DMS 273 (cell line): ENCODE data around the gene BACE2.

Experiments
- DNase-seq: peaks from one replicate; lab custom pipeline; 2025; ENCODE audit not compliant: unreplicated experiment; lab: John Stamatoyannopoulos, UW

The BACE2 gene

DNA sequence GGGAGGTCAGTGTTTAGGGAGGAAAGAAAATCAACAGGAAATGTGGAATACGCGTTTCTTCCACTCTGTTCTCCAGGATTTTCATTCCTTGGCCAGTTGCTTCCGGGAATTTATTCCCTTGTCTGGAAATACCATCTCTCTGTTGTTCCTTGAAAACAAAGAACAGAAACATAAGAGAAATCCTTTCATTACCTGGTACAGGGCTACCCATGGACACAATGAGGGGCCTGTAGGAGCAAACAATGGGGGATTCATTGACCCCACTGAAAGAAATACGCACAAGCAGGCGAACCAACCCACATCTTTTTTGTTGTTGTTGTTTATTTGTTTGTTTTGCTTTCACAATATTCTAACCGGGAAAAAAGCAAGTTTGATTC, 20.0 kb upstream of the BACE2 start:
- no peak for DNase-seq

DNA sequence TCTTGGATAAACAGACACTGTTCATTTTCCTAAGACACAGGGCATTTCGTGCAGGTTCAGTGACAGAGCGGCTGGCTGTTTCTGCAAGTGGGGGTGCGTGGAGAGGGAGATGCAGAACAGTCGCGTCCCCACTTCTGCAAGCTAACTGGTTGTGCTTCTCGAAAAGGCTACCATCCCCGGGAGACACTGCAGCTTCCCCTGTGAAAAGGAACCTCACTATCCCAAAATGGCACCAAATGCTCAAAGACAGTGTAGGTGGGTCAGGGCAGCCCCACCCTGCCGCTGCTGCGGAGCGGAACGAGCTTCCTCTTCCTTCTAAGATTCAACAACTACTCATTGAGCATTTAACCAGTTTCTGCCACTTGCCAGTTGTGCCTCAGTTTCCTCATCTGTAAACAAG, 19.2 kb upstream of the BACE2 start:
- no peak for DNase-seq

DNA sequence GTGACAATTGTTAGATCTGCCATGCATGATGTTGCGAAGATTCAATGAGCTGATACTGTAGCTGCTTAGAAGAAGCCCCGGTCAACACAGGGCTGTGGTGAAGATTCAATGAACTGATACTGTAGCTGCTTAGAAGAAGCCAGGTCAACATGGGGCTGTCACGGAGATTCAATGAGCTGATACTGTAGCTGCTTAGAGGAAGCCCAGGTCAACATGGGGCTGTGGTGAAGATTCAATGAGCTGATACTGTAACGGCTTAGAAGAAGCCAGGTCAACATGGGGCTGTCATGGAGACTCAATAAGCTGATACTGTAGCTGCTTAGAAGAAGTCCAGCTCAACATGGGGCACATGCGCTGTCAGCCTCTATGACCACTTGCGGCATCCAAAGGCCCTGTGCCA, 18.8 kb upstream of the BACE2 start:
- no peak for DNase-seq

DNA sequence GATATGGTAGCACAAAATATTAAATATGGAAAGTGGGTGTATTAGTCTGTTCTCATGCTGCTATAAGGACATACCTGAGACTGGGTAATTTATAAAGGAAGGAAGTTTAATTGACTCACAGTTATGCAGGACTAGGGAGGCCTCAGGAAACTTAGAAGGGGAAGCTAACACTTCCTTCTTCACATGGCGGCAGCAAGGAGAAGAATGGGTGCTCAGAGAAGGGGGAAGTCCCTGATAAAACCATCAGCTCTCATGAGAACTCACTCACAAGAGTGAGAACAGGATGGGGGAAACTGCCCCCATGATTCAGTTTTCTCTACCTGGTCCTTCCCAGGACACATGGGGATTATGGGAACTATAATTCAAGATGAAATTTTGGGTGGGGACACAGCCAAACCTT, 15.8 kb upstream of the BACE2 start:
- DNase-seq: no peak

DNA sequence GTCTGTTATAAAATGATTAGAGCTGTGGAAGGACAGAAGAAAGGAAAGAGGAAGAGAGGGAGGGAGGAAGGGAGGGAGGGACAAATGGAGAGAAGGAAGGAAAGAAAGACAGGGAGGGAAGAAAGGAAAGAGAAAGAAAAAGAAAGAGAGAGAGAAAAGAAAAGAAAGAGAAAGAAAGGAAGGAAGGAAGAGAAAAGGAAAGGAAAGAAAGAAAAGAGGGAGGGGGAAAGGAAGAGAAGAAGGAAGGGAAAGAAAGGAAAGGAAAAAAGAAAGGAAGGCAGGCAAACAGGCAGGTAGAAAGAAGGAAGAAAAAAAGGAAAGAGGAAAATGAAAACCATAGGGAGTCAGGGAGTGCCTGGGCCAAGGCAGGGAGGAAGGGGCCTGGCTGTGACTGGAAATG, 14.5 kb upstream of the BACE2 start:
- no peak for DNase-seq

DNA sequence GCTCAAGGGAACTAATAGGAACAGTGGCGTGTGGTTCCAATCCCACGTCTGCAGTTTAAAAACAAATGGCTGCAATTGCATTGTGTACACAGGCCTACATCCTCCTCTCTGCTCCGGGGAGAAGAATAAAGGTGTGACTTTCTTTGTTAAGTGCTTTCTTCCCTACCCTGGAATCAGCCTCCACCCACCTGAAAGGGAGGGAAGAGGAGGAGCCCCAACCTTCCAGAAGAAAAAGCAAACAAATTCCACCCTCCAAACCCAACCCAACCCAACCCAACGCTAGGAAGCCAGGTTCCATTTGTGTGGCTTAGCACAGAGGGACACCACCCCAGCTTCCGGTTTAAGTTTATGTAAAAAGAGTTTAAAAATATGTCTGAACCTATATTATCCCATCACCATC, 11.8 kb upstream of the BACE2 start:
- DNase-seq: no peak

DNA sequence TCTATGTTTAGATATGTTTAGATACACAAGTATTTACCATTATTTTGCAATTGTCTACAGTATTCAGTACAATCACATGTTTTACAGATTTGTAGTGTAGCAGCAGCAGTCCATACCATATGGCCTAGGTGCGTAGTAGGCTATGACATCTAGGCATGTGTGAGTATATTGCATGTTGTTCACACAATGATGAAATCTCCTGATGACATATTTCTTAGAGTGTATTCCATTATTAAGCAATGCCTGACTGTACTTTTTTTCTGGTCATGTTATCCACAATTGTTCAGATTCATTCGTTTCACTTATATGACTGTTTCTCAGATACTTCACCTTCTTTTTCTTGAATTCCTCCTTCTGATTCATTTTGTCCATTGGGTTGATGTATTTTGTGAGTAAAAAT, 9.9 kb upstream of the BACE2 start:
- no peak for DNase-seq

DNA sequence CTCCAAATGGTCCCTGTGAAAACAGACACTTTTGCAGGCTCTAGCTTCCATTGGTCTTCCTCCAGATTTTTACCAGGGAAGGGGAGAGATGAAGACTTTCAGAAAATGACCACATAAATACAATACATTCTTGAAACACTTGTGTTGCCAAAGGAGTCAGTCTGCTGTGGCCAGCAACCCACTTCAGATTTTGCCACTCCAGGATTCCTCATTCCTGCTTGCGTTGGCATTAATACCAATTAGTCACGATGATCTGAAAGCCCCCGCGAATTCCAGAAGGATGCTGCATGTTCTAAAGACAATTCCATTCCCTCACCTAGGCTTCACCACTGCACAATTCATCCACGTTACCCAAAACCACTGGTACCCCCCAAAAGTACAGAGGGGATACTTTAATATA, 7.9 kb upstream of the BACE2 start:
- no peak for DNase-seq

DNA sequence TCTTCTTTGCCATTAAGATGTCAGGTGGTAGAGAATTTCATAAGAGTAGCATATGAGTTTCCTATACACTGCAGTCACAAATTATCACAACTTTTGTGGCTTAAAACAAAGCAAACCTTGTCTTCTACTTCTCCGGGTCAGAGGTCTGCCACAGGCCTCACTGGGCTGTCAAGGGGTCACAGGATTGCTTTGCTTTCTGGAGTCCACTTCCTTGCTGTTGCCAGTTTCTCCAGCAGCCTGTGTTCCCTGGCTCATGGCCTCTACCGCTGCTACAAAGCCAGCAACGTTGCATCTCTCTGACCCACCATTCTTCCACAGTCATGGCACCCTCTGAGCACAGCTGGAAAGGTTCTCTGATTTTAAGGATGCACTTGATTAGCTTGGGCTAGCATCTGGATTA, 6.5 kb upstream of the BACE2 start:
- no peak for DNase-seq

DNA sequence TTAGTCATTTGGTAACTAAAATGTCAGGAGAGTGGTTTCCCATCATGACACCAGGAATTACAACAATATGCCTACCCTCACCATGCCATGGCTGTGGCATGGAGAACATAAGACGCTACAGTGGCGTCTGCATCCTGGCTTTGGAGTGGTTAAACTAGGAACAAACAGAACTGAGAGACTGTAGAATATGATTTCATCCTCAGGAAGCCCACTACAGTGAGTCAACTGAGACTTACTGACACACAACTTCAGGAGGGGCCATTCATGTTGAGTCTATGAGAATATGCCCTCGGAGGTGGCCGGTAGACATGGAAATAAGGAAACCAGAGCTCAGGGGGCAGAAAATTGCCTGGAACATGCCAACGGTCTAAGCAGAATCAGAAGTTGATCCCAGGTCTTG, 5.9 kb upstream of the BACE2 start:
- no peak for DNase-seq

DNA sequence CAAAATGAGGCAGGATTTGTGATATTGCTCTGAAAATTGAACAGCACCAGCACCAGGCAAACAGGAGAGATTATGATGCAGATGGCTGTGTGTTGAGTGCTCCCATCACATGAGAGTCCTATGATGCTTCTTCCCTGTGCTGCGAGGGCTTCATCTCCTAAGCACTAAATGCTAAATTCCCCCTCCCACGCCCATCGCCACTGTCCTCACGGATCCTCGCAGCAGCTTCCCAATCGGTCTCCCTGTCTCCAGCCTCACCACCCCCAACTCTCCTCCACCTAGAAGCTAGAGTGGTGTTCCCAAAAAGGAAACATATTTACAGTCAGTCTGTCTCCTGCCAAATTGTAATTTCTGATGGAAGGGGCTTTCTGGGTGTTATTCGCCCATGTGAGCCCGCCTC, 4.9 kb upstream of the BACE2 start:
- DNase-seq: no peak

DNA sequence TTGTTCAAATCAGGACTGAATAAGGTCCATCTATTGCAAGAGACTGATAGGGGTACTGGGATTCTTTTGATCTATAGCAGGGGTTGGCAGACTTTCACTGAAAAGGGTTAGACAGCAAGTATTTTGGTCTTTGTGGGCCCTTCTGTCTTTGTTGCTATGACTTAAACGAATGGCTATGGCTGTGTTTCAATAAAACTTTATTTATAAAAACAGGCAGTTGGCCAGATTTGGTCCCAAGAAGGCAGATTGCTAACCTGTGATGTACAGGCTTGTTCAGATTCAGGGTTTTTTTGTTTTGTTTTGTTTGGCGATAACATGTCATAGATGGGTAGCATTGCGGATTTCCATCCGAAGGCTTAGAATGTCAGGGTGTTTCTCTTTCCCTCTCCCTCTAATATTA, 3.9 kb upstream of the BACE2 start:
- no peak for DNase-seq

DNA sequence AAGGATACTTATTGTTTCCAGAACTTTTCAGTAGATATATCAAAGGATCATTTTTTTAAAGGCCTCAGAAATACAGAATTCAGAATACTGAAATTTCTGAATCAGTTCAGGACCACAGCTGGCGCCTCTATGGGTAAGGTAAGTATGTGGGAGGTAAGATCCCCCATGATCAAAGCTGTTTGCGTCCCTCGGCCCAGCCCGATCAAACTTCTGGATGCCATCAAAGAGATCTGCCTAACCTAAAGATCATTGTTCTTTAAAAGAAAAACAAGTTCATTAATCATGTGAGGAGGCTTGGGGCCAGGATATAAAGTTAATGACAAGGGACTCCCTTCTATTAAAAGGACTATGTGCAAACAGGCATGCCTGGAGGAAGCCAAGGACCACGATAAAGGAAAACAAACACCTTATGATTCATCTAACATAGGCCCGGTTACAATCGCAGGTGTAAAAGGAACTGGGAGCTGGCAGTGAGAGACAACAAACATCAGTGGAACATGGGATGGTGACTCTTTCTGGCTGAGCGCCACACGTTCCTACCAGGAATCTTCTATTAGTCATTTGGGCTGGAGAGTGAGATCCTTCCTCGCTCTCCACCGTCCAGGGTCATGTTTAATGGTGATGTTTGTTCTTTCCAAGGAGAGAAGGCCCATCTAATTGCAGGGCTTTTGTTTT, 2.8 kb upstream of the BACE2 start:
- DNase-seq: no peak

DNA sequence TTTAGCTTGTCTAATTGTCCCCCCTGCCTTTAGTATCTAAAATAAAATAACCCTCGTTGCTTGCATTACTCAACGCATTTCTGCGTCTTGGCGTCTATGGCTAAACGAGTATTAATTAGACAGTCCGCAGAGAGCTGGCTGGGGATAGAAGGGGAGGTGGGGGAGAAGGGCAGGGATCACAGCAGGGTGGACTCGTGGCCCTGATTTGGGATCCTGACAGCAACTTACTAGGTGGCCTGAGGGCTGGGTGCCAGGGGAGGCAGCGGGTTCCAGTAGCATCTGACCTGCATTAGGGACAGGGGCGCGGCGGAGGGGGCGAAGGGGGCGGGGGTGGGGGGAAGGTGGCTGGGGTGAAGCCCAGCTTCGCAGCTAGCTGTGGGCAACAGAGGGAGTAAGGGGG, 1.1 kb upstream of the BACE2 start:
- DNase-seq: no peak

DNA sequence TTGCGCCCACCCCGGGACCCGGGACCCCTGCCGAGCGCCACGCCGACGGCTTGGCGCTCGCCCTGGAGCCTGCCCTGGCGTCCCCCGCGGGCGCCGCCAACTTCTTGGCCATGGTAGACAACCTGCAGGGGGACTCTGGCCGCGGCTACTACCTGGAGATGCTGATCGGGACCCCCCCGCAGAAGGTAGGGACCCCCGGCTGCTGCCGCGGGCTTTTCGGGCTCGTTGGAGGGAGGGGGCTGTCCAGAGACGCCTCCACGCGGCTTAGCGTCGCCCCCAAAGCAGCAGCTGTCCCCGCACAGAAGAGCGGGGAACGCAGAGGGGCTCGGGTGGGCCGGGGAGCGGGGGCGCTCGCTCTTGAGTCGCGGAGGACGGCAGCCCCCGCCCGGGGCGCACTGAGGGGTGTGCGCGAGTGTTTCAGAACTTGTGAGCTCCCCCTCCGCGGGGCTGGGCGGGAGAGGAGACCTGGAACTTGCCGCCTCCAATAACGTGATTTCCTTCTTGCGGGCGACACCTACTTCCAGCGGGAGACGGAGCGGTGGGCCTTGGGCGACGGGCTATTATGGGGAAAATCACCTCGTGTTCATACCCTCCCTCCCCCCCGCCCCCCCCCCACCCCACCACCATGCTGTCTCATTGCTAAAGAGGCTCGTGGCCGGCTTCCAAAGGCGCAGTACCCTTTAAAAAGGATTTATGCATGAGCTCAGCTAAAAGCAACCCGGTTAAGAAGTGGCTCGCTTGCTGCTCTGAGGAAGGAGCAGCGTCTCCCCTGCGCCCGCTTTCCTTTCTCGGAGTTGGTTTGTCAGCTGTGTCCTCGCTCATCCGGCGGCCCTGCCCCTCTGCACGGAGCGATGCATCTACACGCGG, 664 bp downstream of the BACE2 start:
- DNase-seq: peak; percentile 81

DNA sequence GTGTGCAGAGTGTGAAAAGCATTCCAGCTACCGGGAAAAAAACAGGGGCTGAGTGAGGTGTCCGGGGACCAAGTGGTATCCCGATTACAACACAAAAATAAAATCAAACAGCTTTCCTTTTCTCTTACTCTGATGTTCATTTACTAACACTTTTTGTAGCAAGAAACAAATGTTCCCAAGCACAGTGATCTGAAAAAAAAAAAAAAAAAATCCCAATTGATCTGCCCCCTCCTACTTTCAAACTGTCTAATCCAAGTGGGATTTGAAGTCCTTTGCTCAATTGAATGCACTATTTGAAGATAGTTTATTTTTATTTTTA, 1.3 kb downstream of the BACE2 start:
- DNase-seq: no peak

DNA sequence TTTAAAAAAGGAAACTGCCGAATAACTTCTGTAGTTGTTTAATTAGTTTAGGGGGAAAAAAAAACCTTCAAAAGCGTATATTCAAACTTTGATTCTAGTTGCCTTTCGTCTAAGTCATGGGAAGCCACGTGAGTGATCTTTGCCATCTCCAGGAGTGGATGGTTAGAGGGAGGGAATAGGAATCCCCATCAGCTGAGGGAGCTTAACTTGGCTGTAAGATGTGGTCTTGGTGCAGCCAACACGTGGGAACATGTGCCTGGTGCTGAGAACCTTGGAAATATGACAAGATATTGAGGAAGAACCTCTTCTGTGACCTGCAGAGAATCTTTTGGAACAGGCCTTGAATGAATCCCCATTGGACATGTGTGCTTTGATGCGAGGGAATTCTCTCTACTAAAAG, 1.7 kb downstream of the BACE2 start:
- peak; percentile 6 for DNase-seq

DNA sequence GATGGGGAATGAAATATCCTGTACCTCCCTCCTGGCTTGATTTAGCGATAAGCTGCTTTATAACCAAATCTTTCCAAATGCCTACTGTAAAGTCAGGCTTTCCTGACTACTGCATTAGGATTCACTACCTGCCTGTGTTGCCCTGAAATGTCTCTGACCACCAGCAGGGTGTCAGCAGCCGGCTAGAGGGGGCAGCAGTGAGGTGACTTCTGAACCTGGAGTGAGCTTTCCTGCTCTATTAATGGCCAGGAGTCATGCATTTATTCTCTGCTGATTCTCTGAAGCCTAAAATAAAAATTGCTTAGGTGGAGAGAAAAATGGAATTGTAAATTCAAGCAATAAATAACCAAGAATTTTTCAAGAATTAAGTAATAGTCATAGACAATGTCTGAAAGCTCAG, 2.5 kb downstream of the BACE2 start:
- DNase-seq: peak; percentile 61

DNA sequence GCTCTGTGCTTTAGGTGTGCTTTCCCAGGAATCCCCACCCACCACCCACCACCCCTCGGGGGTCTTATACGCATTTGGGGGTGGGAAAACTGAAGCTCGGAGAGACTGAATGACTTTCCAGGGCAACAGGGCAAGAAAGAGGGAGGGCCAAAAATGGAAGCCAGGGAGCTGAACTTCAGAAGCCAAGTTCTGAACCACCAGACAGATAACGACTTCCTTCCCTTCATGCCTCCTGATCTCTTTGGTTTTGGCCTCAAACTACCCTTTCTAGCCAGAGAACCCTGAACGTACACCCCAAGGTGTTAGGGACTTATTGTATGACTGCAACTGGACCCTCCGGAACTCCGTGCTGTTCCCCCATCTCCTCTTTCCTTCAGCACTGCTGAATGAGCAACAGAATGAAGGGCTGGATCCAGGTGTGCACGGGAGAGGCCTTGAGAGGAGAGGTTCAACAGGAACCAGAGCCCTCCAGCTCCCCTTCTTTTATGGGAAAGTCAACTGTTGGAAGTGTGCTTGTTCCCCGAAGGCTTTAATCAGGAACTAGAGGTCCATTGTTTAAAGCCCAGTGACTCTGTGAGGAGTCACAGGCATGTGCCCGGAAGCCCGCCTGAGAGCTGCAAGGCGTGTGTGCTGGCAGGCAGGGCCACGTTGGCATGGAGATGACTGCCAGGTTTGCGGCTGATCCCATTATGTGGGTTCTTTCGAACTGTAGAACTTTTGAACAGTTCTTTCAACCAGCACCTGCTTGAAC, 3.1 kb downstream of the BACE2 start:
- no peak for DNase-seq

DNA sequence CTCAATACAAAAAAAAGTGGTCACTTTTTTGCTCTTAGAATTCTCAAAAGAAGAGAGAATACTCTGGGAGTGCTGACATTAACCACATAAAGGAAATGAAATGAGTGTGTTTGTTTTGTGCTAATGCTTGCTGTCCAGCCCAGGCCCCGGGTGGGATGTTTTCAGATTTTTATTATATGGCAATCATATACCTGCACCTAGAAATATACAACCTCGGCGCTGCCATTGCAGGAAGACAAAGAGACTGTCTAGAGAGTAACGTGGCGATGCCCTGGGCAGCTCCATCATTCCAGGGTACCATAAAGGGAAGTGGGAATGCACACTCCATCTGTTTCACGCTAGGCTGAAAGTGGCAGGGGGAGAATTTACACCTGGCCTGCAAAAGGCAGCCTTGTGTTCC, 7.1 kb downstream of the BACE2 start:
- no peak for DNase-seq

DNA sequence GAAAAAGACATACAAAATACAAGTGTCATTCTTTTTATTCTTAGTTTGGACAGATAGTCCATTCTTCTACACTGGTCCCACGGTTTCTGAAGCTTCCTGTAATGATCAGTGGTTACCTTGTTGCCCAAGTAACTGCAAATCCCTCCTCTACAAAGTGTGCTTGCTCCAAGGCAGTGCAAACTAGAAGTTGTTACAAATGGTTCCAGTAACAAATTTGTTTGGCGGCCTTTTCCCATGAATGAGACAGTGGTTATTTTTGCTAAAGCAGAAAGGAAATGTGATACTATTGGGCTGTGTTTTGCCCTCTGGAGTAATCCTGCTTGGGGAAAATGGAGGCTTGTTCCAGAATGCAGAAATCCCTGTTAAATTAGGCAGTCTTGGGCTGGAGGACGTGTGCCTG, 8.9 kb downstream of the BACE2 start:
- DNase-seq: no peak

DNA sequence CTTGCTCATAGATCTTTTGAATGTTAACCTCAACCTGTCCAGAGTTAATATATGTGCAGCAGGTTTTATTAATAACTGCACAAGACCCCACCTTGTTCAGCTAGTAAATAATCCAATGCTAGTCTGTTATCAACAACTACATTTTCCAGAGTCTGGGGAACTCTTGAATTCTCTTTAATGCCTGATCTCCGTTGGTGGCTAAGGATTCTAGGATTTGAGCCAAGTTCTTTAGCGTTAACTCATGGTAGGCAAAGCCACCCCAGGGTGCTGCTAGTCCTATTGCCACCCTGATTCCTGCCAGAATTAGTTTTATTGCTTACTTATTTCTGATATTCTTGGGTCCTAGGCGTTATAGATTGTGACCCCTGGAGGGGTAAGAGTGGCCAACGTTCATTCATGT, 12.8 kb downstream of the BACE2 start:
- no peak for DNase-seq
